Measurements from ENCODE around the gene DOCK9. TPM values are rescaled to one million over a fixed set of nuclear protein-coding genes. Genes with fewer than 3 reads are reported as not detected.
"Not testable (repeated sequence)": the region's sequence is repeated elsewhere in the genome, so short reads cannot be mapped to it uniquely, and the experiment has no call there.

Gene DOCK9
- total RNA-seq, 1 donor from 2014 or later, result 88.4 TPM

- Histone ChIP-seq H3K4me3 (no peak overlapping the region), H3K36me3 (peaks cover 0 to 21% of the 10 kb centered on the region in 2 donors), H3K27me3 (no peaks in the 10 kb centered on the region), H3K9me3 (no peaks in the 10 kb centered on the region), H3K27ac (no peak overlapping the region), H3K4me1 (no peaks in the 10 kb centered on the region)
- intact Hi-C loops (cut with DNase I), result no loop called here
- DNase-seq (ENCODE audit: extremely low spot score in 2 of 2), result no peak
- TF ChIP-seq POLR2A (IDR thresholded peaks at IDR 0.05), result no peak
These were observed 80.2 kb downstream of the DOCK9 start for GRCh38 chr13:98897706-98898105.

- H3K9me3 ChIP-seq, result no peaks in the 10 kb centered on the region
- no peaks in the 10 kb centered on the region for H3K27me3 ChIP-seq
- H3K27ac ChIP-seq, result no peak overlapping the region
- TF ChIP-seq POLR2A (IDR thresholded peaks at IDR 0.05) (no peak), POLR2AphosphoS5 (IDR thresholded peaks at IDR 0.05; ENCODE audit: insufficient read depth in 1 of 2, low read depth in 1 of 2) (no peak), CTCF (IDR thresholded peaks at IDR 0.05) (no peak)
- H3K4me3 ChIP-seq, result no peak overlapping the region
- DNase-seq (ENCODE audit: extremely low spot score in 2 of 2), result no peak
- H3K4me1 ChIP-seq, result no peaks in the 10 kb centered on the region
- intact Hi-C loops (cut with DNase I), result no loop called here
- peaks cover 0 to 14% of the 10 kb centered on the region in 2 donors for H3K36me3 ChIP-seq
These were observed 81.1 kb downstream of the DOCK9 start for GRCh38 chr13:98896868-98897144.

- H3K36me3 ChIP-seq, result peaks cover 0 to 12% of the 10 kb centered on the region in 2 donors
- H3K27ac ChIP-seq, result no peak overlapping the region
- no peak for DNase-seq (ENCODE audit: extremely low spot score in 2 of 2)
- no peaks in the 10 kb centered on the region for H3K4me1 ChIP-seq
- H3K4me3 ChIP-seq, result no peak overlapping the region
- H3K9me3 ChIP-seq, result no peaks in the 10 kb centered on the region
- no peak for TF ChIP-seq POLR2AphosphoS5 (IDR thresholded peaks at IDR 0.05; ENCODE audit: insufficient read depth in 1 of 2, low read depth in 1 of 2)
- no peak for TF ChIP-seq CTCF (IDR thresholded peaks at IDR 0.05)
- TF ChIP-seq POLR2A (IDR thresholded peaks at IDR 0.05), result no peak
- no peaks in the 10 kb centered on the region for H3K27me3 ChIP-seq
- intact Hi-C loops (cut with DNase I), result no loop called here
These were observed 81.6 kb downstream of the DOCK9 start for GRCh38 chr13:98896083-98896867.

- H3K4me3 ChIP-seq; H3K27me3 ChIP-seq; DNase-seq (ENCODE audit: extremely low spot score in 2 of 2); H3K27ac ChIP-seq; H3K9me3 ChIP-seq; intact Hi-C loops (cut with DNase I): not testable (repeated sequence)
- Histone ChIP-seq H3K4me1 (peaks cover 13% of the 10 kb centered on the region), H3K36me3 (peaks cover 0 to 12% of the 10 kb centered on the region in 2 donors)
These were observed 83.0 kb downstream of the DOCK9 start for GRCh38 chr13:98894814-98895213.

GRCh38 chr13:98893371-98893770 lies 84.5 kb downstream of the DOCK9 start:
- Histone ChIP-seq H3K9me3 (no peaks in the 10 kb centered on the region), H3K27me3 (no peaks in the 10 kb centered on the region), H3K4me1 (peaks cover 17% of the 10 kb centered on the region), H3K27ac (no peak overlapping the region), H3K4me3 (no peak overlapping the region), H3K36me3 (peaks cover 0 to 12% of the 10 kb centered on the region in 2 donors)
- TF ChIP-seq POLR2A (IDR thresholded peaks at IDR 0.05) (no peak), POLR2AphosphoS5 (IDR thresholded peaks at IDR 0.05; ENCODE audit: insufficient read depth in 1 of 2, low read depth in 1 of 2) (no peak), CTCF (IDR thresholded peaks at IDR 0.05) (no peak)
- DNase-seq (ENCODE audit: extremely low spot score in 2 of 2), result no peak
- intact Hi-C loops (cut with DNase I), result no loop called here

- DNase-seq (ENCODE audit: extremely low spot score in 2 of 2), result no peak
- Histone ChIP-seq H3K4me3 (no peak overlapping the region), H3K27ac (no peak overlapping the region), H3K9me3 (no peaks in the 10 kb centered on the region), H3K27me3 (no peaks in the 10 kb centered on the region), H3K4me1 (peaks cover 17% of the 10 kb centered on the region), H3K36me3 (peaks cover 0 to 8% of the 10 kb centered on the region in 2 donors)
- intact Hi-C loops (cut with DNase I), result no loop called here
- TF ChIP-seq POLR2A (IDR thresholded peaks at IDR 0.05), result no peak
- TF ChIP-seq CTCF (IDR thresholded peaks at IDR 0.05), result no peak
- no peak for TF ChIP-seq POLR2AphosphoS5 (IDR thresholded peaks at IDR 0.05; ENCODE audit: insufficient read depth in 1 of 2, low read depth in 1 of 2)
These were observed 85.0 kb downstream of the DOCK9 start for GRCh38 chr13:98892821-98893220.
